ENCODE data around the gene KCNB1.
"Not testable (repeated sequence)": the region's sequence is repeated elsewhere in the genome, so short reads cannot be mapped to it uniquely, and the experiment has no call there.

KCNB1 gene

GRCh38 chr20:49323622-49324238, 158.7 kb downstream of the KCNB1 start:
- DNase-seq (ENCODE audit: low spot score): peak; percentile 49

- DNase-seq (ENCODE audit: low spot score): peak; percentile 78
Measured at GRCh38 chr20:49320460-49320859, 162.0 kb downstream of the KCNB1 start.

GRCh38 chr20:49319208-49319809, 163.2 kb downstream of the KCNB1 start:
- DNase-seq (ENCODE audit: low spot score): no peak

- DNase-seq (ENCODE audit: low spot score): no peak
Measured at GRCh38 chr20:49318430-49319207, 163.8 kb downstream of the KCNB1 start.

- no peak for DNase-seq (ENCODE audit: low spot score)
Measured at GRCh38 chr20:49318091-49318429, 164.4 kb downstream of the KCNB1 start.

DNA sequence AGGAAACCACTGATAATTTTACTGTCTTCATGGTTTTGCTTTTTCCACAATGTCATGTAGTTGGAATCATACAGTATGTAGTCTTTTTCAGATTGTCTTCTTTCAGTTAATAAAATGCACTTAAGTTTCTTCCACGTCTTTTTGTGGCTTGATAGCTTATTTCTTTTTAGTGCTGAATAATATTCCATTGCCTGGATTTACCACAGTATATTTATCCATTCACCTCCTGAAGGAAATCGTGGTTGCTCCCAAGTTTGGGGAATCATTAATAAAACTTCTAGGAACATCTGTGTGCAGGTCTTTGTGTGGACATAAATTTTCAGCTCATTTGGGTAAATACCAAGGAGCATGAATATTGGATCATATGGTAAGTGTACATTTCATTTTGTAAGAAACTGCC, 165.8 kb downstream of the KCNB1 start:
- DNase-seq (ENCODE audit: low spot score): no peak

DNA sequence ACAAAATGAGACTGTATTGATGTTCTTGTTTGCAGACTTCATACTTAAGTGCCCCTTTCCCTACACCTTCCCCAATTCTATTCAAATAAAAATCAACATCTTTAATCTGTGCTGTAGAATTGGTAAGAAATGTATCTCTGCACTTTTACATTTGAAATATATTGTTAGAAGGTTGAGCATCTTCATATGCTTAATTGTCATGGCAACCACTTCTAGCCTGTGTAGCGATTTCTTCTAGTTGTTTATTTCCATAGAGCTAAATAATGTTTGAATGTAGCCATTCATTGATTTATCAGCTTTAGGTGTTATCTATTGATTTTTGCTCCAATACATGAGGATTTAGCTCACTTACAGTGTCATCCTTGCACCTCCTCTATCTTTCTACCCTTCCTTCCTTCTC, 166.9 kb downstream of the KCNB1 start:
- DNase-seq (ENCODE audit: low spot score): no peak

GRCh38 chr20:49314052-49314451, 168.4 kb downstream of the KCNB1 start:
- not testable (repeated sequence) for DNase-seq (ENCODE audit: low spot score)

All from SK-N-DZ (cell line).